Fibroblast of peridontal ligament (primary cell): ENCODE data around the gene AGAP1.
"Not testable (repeated sequence)": the region's sequence is repeated elsewhere in the genome, so short reads cannot be mapped to it uniquely, and the experiment has no call there.

Experiments used
- DNase-seq: peaks from one replicate; pipeline ENCODE4 v3.0.0-alpha.2; 2010; ENCODE audit errors: extremely low read depth

Gene AGAP1

GRCh38 chr2:236057375-236057774 lies 563.5 kb downstream of the AGAP1 start:
- no peak for DNase-seq

- no peak for DNase-seq
These were observed 567.7 kb downstream of the AGAP1 start for GRCh38 chr2:236061497-236061896.

- no peak for DNase-seq
These were observed 568.1 kb downstream of the AGAP1 start for GRCh38 chr2:236061899-236062298.

GRCh38 chr2:236062806-236063205 lies 569.0 kb downstream of the AGAP1 start:
- not testable (repeated sequence) for DNase-seq

GRCh38 chr2:236063994-236064393 lies 570.2 kb downstream of the AGAP1 start:
- DNase-seq, result no peak

GRCh38 chr2:236065314-236066160 lies 571.7 kb downstream of the AGAP1 start:
- DNase-seq, result no peak

- DNase-seq, result no peak
These were observed 576.4 kb downstream of the AGAP1 start for GRCh38 chr2:236070236-236070635.

GRCh38 chr2:236073246-236073645 lies 579.4 kb downstream of the AGAP1 start:
- DNase-seq, result no peak

- DNase-seq, result no peak
These were observed 580.2 kb downstream of the AGAP1 start for GRCh38 chr2:236073867-236074655.

GRCh38 chr2:236075802-236076201 lies 582.0 kb downstream of the AGAP1 start:
- no peak for DNase-seq

GRCh38 chr2:236078297-236079255 lies 584.7 kb downstream of the AGAP1 start:
- peak; percentile 45 for DNase-seq

GRCh38 chr2:236080412-236080811 lies 586.6 kb downstream of the AGAP1 start:
- no peak for DNase-seq

GRCh38 chr2:236081171-236081570 lies 587.3 kb downstream of the AGAP1 start:
- no peak for DNase-seq

GRCh38 chr2:236082061-236082460 lies 588.2 kb downstream of the AGAP1 start:
- DNase-seq, result no peak

GRCh38 chr2:236083934-236084333 lies 590.1 kb downstream of the AGAP1 start:
- no peak for DNase-seq

GRCh38 chr2:236085211-236085610 lies 591.4 kb downstream of the AGAP1 start:
- no peak for DNase-seq

GRCh38 chr2:236085647-236086046 lies 591.8 kb downstream of the AGAP1 start:
- DNase-seq, result no peak

GRCh38 chr2:236086403-236086970 lies 592.6 kb downstream of the AGAP1 start:
- no peak for DNase-seq

- DNase-seq, result no peak
These were observed 593.2 kb downstream of the AGAP1 start for GRCh38 chr2:236086971-236087465.

- no peak for DNase-seq
These were observed 594.7 kb downstream of the AGAP1 start for GRCh38 chr2:236088368-236089057.
